ENCODE measurements around the gene ATP23. TPM values are rescaled to one million over a fixed set of nuclear protein-coding genes. Genes with fewer than 3 reads are reported as not detected.

ATP23 gene
- total and polyA plus RNA-seq, 2 donors (not counting 3 experiments of a cell fraction or from before 2014, with no cell fraction given) = 5.9 to 9.0 TPM

GRCh38 chr12:57939291-57939690 lies 2.1 kb upstream of the ATP23 start:
- Histone ChIP-seq H3K4me2 (ENCODE audit: insufficient read depth, low read length) (no peak overlapping the region), H3K36me3 (ENCODE audit: control insufficient read depth in 2 of 2, extremely low read depth in 1 of 2, insufficient read depth in 2 of 2, low read length in 2 of 2) (no peaks in the 10 kb centered on the region), H3K9me3 (replicated peaks; ENCODE audit: control insufficient read depth, insufficient read depth, low read length) (no peaks in the 10 kb centered on the region), H3K4me1 (ENCODE audit: control insufficient read depth, extremely low read depth, insufficient read depth, low read length) (peaks cover 16% of the 10 kb centered on the region), H3K79me2 (ENCODE audit: control insufficient read depth, insufficient read depth, low read length) (no peaks in the 10 kb centered on the region), H3K9me1 (replicated peaks; ENCODE audit: control insufficient read depth, extremely low read depth, insufficient read depth, low read length) (no peaks in the 10 kb centered on the region), H3K27me3 (ENCODE audit: control insufficient read depth in 2 of 2, insufficient read depth in 2 of 2, low read length in 2 of 2) (no peaks in the 10 kb centered on the region), H3K27ac (ENCODE audit: insufficient read depth, low read depth, low read length) (no peak overlapping the region), H2AFZ (ENCODE audit: low read depth, low read length) (no peak overlapping the region), H4K20me1 (replicated peaks; ENCODE audit: control insufficient read depth, extremely low read depth, insufficient read depth, low read length) (no peaks in the 10 kb centered on the region), H3K9ac (replicated peaks; ENCODE audit: extremely low read depth, insufficient read depth, low read length) (no peak overlapping the region), H3K4me3 (replicated peaks in 1 of 3; ENCODE audit: insufficient read depth in 1 of 3, low read depth in 1 of 3, low read length in 3 of 3) (no peak overlapping the region)
- intact Hi-C loops (cut with micrococcal nuclease) = no loop called here
- BruUV-seq (replicated peaks) = no TSS peak
- DNase-seq (ENCODE audit: low read depth, low spot score) (no peak), FAIRE-seq (no peak)
- TF ChIP-seq JUN (IDR thresholded peaks at IDR 0.05; ENCODE audit: borderline replicate concordance, insufficient read depth, insufficient read length, low read depth) (no peak), FOS (IDR thresholded peaks at IDR 0.05; ENCODE audit: borderline replicate concordance, insufficient read depth, low read length) (no peak), POLR2AphosphoS5 (IDR thresholded peaks at IDR 0.05; ENCODE audit: insufficient read depth, low read depth, low read length) (no peak), EZH2 (IDR thresholded peaks at IDR 0.05; ENCODE audit: borderline replicate concordance, low read depth, low read length, severe bottlenecking) (no peak), POLR2A (IDR thresholded peaks at IDR 0.05; ENCODE audit: low read depth, low read length) (no peak), GATA2 (IDR thresholded peaks at IDR 0.05; ENCODE audit: insufficient read depth, insufficient read length, low read depth, low read length) (no peak), MYC (IDR thresholded peaks at IDR 0.05; ENCODE audit: low read depth, low read length) (no peak)
- TF ChIP-seq, protein P1, sequence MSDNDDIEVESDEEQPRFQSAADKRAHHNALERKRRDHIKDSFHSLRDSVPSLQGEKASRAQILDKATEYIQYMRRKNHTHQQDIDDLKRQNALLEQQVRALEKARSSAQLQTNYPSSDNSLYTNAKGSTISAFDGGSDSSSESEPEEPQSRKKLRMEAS (IDR thresholded peaks at IDR 0.05; ENCODE audit: insufficient read depth, insufficient read length) = no peak
- TF ChIP-seq, protein P2, sequence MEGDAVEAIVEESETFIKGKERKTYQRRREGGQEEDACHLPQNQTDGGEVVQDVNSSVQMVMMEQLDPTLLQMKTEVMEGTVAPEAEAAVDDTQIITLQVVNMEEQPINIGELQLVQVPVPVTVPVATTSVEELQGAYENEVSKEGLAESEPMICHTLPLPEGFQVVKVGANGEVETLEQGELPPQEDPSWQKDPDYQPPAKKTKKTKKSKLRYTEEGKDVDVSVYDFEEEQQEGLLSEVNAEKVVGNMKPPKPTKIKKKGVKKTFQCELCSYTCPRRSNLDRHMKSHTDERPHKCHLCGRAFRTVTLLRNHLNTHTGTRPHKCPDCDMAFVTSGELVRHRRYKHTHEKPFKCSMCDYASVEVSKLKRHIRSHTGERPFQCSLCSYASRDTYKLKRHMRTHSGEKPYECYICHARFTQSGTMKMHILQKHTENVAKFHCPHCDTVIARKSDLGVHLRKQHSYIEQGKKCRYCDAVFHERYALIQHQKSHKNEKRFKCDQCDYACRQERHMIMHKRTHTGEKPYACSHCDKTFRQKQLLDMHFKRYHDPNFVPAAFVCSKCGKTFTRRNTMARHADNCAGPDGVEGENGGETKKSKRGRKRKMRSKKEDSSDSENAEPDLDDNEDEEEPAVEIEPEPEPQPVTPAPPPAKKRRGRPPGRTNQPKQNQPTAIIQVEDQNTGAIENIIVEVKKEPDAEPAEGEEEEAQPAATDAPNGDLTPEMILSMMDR (IDR thresholded peaks at IDR 0.05; ENCODE audit: extremely low read depth in 1 of 2, insufficient read depth in 1 of 2, low read depth in 1 of 2, low read length in 2 of 2) = no peak
- CTCF ChIA-PET = no interaction called here
- POLR2A ChIA-PET = no interaction called here
- dilution Hi-C loops (cut with MboI; ENCODE audit: extremely low pct_ligation_motif_present, low sequenced_read_pairs) = no loop called here

All from endothelial cell of umbilical vein (primary cell).